A549 (cell line): ENCODE data around the gene NIT1. TPM values are rescaled to one million over a fixed set of nuclear protein-coding genes. Genes with fewer than 3 reads are reported as not detected.
A peak's percentile ranks its signal among the peaks of the same experiment; 100 is the strongest.

Experiments
- ATAC-seq, 2 experiments: fragments of 200-7000 bp in 1 of 2; fragments of >200 bp in 1 of 2; cut with Nextera tagmentation in 1 of 2; cut with Tn5 transposase in 1 of 2; 3 replicates each; pipeline versions ENCODE4 v1.8.0 to v1.9.1; 2018 to 2020; ENCODE audit warnings: mild to moderate bottlenecking in 1 of 2, moderate library complexity in 1 of 2
- CTCF ChIA-PET: fragments of 300-600 bp; sonication (Branson Sonifier 250); formaldehyde crosslinking; extraction: SDS; loops from one replicate; lab custom pipeline; 2021; ENCODE audit warnings: antibody characterized with exemption, inconsistent platforms; lab: Yijun Ruan, JAX
- POLR2A ChIA-PET: fragments of 350-600 bp; formaldehyde crosslinking; extraction: SDS; loops from one replicate; lab custom pipeline; 2021; ENCODE audit warnings: antibody characterized with exemption, inconsistent platforms; lab: Yijun Ruan, JAX
- DNase-seq, 2 experiments: peaks; one replicate each; pipeline versions ENCODE4 v3.0.0 to v3.0.0-alpha.2; 2011 to 2016; ENCODE audit warnings: low read depth in 1 of 2, low spot score in 1 of 2
- FAIRE-seq: peaks from 2 replicates; lab custom pipeline; 2011; peaks lifted over from hg19 to GRCh38; lab: Jason Lieb, UNC
- H3K27ac ChIP-seq, 2 experiments: fragments of >200 bp; sonication (Bioruptor Twin); formaldehyde crosslinking; 3 replicates each; pipeline ENCODE4 v1.5.1; 2016 to 2017
- H3K4me1 ChIP-seq: fragments of >200 bp; sonication (Bioruptor Twin); formaldehyde crosslinking; 3 replicates; pipeline ENCODE4 v1.6.1; 2016
- H3K4me2 ChIP-seq: fragments of >200 bp; sonication (Bioruptor Twin); formaldehyde crosslinking; 3 replicates; pipeline ENCODE4 v1.6.1; 2016
- H3K4me3 ChIP-seq: fragments of >200 bp; sonication (Bioruptor Twin); formaldehyde crosslinking; 3 replicates; pipeline ENCODE4 v1.5.1; 2016
- H3K9me3 ChIP-seq: fragments of >200 bp; sonication (Bioruptor Twin); formaldehyde crosslinking; 3 replicates; pipeline ENCODE4 v1.6.1; 2016
- CBX2 ChIP-seq: fragments of 200-600 bp; sonication (generic); IDR thresholded peaks from 2 replicates; pipeline ENCODE4 v1.6.1; 2016; ENCODE audit warnings: low read depth, mild to moderate bottlenecking, borderline replicate concordance
- EHMT2 ChIP-seq: fragments of 200-600 bp; sonication (generic); IDR thresholded peaks from 2 replicates; pipeline ENCODE4 v1.6.1; 2016; ENCODE audit warnings: antibody characterized with exemption, low read depth, mild to moderate bottlenecking, moderate library complexity
- EP300 ChIP-seq, 2 experiments: fragments of >200 bp; sonication (Bioruptor Twin); formaldehyde crosslinking; IDR thresholded peaks; 2 replicates in 1 of 2; 3 replicates in 1 of 2; pipeline ENCODE4 v1.6.1; 2016 to 2017
- FOSB ChIP-seq: fragments of 250-450 bp; sonication (Bioruptor Pico); IDR thresholded peaks from 2 replicates; pipeline ENCODE4 v1.5.0; 2020; ENCODE audit warnings: mild to moderate bottlenecking, moderate library complexity
- HOXA7 ChIP-seq: fragments of 250-450 bp; sonication (Bioruptor Pico); IDR thresholded peaks from 2 replicates; pipeline ENCODE4 v1.5.0; 2020; ENCODE audit warnings: mild to moderate bottlenecking, moderate library complexity
- HOXB13 ChIP-seq: fragments of 250-450 bp; sonication (Bioruptor Pico); IDR thresholded peaks from 2 replicates; pipeline ENCODE4 v1.5.0; 2020; ENCODE audit warnings: low read depth, mild to moderate bottlenecking, moderate library complexity
- JUN ChIP-seq, 2 experiments: fragments of >200 bp; sonication (Bioruptor Twin); formaldehyde crosslinking; IDR thresholded peaks; 2 replicates in 1 of 2; 3 replicates in 1 of 2; pipeline ENCODE4 v1.6.1; 2016 to 2017
- KDM5A ChIP-seq: fragments of 200-600 bp; sonication (generic); IDR thresholded peaks from 2 replicates; pipeline ENCODE4 v1.6.1; 2016; ENCODE audit warnings: antibody characterized with exemption, mild to moderate bottlenecking
- MAFK ChIP-seq: fragments of 450-650 bp; IDR thresholded peaks from 2 replicates; pipeline ENCODE4 v1.6.1; 2014; ENCODE audit not compliant: partially characterized antibody
- MAZ ChIP-seq: fragments of 150-350 bp; IDR thresholded peaks from 2 replicates; pipeline ENCODE4 v1.6.1; 2014; ENCODE audit warnings: antibody characterized with exemption, low read depth, low read length, borderline replicate concordance
- MYC ChIP-seq: IDR thresholded peaks from 2 replicates; pipeline ENCODE4 v1.6.1; 2012; ENCODE audit warnings: mild to moderate bottlenecking, inconsistent platforms, low read length, improper control_type of control experiment, borderline replicate concordance
- NFE2L2 ChIP-seq: fragments of 150-350 bp; conservative IDR thresholded peaks from 2 replicates; pipeline ENCODE4 v1.6.1; 2014; ENCODE audit warnings: low read length
- NPAS2 ChIP-seq: fragments of 250-450 bp; sonication (Bioruptor Pico); IDR thresholded peaks from 2 replicates; pipeline ENCODE4 v1.8.0; 2022; ENCODE audit warnings: mild to moderate bottlenecking, moderate library complexity, borderline replicate concordance
- PHF8 ChIP-seq: fragments of 200-600 bp; sonication (generic); IDR thresholded peaks from 2 replicates; pipeline ENCODE4 v1.6.1; 2016; ENCODE audit warnings: low read depth, mild to moderate bottlenecking, antibody characterized with exemption, moderate library complexity, borderline replicate concordance
- POLR2A ChIP-seq: IDR thresholded peaks from 2 replicates; pipeline ENCODE4 v1.6.1; 2012; ENCODE audit warnings: mild to moderate bottlenecking, low read length
- POLR2AphosphoS2 ChIP-seq: conservative IDR thresholded peaks from 2 replicates; pipeline ENCODE4 v1.6.1; 2012; ENCODE audit warnings: low read length, improper control_type of control experiment, inconsistent platforms
- RNF2 ChIP-seq: fragments of 200-600 bp; sonication (generic); IDR thresholded peaks from 2 replicates; pipeline ENCODE4 v1.6.1; 2016; ENCODE audit warnings: low read depth, mild to moderate bottlenecking, antibody characterized with exemption, moderate library complexity, borderline replicate concordance
- TFCP2L1 ChIP-seq: fragments of 250-450 bp; sonication (Bioruptor Pico); IDR thresholded peaks from 2 replicates; pipeline ENCODE4 v1.5.0; 2021; ENCODE audit warnings: mild to moderate bottlenecking
- TP53 ChIP-seq: fragments of 250-450 bp; sonication (Bioruptor Pico); IDR thresholded peaks from 2 replicates; pipeline ENCODE4 v1.5.0; 2021; ENCODE audit warnings: mild to moderate bottlenecking, moderate library complexity
- ZC3H11A ChIP-seq: fragments of 450-650 bp; IDR thresholded peaks from 2 replicates; pipeline ENCODE4 v1.6.1; 2014; ENCODE audit warnings: antibody characterized with exemption, mild to moderate bottlenecking
- WGBS: methylation state at CpG from one replicate; pipeline ENCODE4 v1.1.6; 2017; ENCODE audit errors: missing lambda C conversion rate; 5-methylcytosine and 5-hydroxymethylcytosine counted together
- polyA plus RNA-seq, 4 experiments: library from polyadenylated mRNA; depleted of rRNA in 3 of 4; stranded (reverse); fragments of >200 nt; fragmentation: RNase III in 1 of 4; extraction: RNeasy Plus Mini Kit Qiagen cat#74134 plus additional on column Dnase treatment in 1 of 4; gene quantifications; 2 replicates in 3 of 4; 3 replicates in 1 of 4; pipeline ENCODE4 v1.2.3, GENCODE V29; 2011 to 2017
- TF ChIP-seq, protein P1 (sequence below): fragments of >200 bp; sonication (Bioruptor Twin); formaldehyde crosslinking; IDR thresholded peaks from 3 replicates; pipeline ENCODE4 v1.5.1; 2016
- TF ChIP-seq, protein P2 (sequence below): fragments of >200 bp; sonication (Bioruptor Twin); formaldehyde crosslinking; IDR thresholded peaks from 3 replicates; pipeline ENCODE4 v1.6.1; 2016

NIT1 gene
- polyA plus RNA-seq, 2 of the 4 experiments (the other 2 are of a cell fraction), result 29.9 to 44.5 TPM

DNA sequence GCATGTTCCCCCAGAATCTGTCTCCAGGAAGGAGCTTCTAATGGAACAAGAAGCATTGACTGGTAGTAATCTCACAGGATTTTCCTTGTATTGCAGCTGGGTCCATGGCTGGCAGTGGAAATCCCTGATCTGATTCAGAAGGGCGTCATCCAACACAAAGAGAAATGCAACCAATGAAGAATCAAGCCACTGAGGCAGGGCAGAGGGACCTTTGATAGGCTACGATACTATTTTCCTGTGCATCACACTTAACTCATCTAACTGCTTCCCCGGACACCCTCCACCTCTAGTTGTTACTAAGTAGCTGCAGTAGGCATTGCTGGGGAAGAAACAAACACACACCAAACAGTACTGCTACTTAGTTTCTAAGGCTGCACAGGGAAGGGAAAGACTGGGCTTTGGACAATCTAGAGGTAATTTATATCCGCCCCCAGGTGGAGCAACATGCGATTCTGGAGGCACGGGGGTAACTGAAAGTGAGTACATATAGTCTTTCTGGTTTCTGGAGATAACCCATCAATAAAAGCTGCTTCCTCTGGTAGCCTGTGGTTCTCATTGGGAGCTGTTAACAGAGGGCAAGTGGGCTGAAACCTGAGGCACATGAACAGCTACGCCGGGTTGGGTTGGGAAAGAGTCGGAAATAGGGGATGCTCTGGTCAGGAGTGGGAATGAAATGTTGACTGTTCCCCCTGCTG is 40.6 kb downstream of the NIT1 start:
- 46% methylated on average over 9 of the region's 9 CpGs for WGBS
- Histone ChIP-seq H3K4me3 (peak overlapping the region; percentile 97), H3K4me2 (peak overlapping the region; percentile 87), H3K4me1 (peaks cover 14% of the 10 kb centered on the region), H3K27ac (peak overlapping the region; percentile 98), H3K9me3 (no peaks in the 10 kb centered on the region)
- TF ChIP-seq NPAS2 (CRISPR knock-in tag), result no peak
- no peak for DNase-seq
- POLR2A ChIA-PET, result interaction anchor here (0.5 to 1.5 kb wide), 3 partner anchors 7 to 147 kb away, joined by 3 to 5 read pairs (median 3); partner anchors contain the start of gene PPOX
- FAIRE-seq, result no peak
- no peak; a peak in 1 of 6 replicates for ATAC-seq
- CTCF ChIA-PET, result interaction anchor here (0.7 to 7.9 kb wide), 12 partner anchors 8 to 169 kb away, joined by 3 to 59 read pairs (median 6); partner anchors contain the start of genes DEDD and PPOX

DNA sequence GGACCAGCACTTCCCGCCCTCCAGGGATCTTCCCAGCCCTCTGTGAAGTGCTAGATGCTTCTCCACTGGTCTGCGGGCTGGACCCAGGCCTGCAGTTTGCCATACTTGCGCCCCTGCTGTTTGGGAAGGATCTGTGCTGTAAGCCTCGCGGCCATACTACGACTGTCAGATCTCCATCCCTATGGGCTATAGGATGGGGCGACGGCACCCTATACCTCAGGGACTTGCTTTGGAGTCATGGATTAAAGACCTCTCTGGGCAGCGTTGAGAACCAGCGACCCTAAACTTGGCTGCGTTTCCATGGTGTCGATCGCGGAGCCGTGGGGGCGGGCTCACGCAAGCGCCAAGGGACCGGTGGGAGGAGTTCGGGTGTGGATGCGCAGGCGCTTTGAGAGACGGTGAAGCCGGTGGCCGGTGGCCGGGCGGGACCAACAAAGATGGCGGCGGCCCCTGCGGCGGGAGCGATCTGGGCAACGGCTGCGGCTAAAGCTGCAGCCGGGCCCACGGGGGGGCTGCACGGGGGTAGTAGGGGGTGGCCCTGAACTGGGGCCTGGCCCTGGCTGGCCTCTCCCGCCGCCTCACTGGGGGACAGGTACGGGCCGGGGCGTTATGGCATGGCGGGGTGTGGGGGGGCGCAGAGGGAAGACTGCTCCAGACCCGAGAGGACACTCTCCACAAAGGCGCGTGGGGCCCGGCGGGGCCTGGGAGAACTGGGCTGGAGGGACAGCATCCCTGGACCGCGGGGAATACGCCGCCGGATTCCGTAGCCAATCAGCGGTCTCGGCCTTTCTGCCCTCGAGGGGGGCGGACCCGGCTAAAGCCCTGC is 41.4 kb downstream of the NIT1 start, which contains the start of gene USP21:
USP21 (plus strand) TSS at position 414 of the 826 bp plus-strand sequence. CDS start 1,141 bp downstream, outside the sequence.
- TF ChIP-seq TFCP2L1 (CRISPR knock-in tag), result peak; percentile 42; the same call in 1 of the 2 replicates
- TF ChIP-seq MYC, result 0 out of 2 replicates have a peak, but pooled peaks have one; percentile 22
- TF ChIP-seq POLR2AphosphoS2, result no peak
- no peak for TF ChIP-seq CBX2
- TF ChIP-seq, protein P1, sequence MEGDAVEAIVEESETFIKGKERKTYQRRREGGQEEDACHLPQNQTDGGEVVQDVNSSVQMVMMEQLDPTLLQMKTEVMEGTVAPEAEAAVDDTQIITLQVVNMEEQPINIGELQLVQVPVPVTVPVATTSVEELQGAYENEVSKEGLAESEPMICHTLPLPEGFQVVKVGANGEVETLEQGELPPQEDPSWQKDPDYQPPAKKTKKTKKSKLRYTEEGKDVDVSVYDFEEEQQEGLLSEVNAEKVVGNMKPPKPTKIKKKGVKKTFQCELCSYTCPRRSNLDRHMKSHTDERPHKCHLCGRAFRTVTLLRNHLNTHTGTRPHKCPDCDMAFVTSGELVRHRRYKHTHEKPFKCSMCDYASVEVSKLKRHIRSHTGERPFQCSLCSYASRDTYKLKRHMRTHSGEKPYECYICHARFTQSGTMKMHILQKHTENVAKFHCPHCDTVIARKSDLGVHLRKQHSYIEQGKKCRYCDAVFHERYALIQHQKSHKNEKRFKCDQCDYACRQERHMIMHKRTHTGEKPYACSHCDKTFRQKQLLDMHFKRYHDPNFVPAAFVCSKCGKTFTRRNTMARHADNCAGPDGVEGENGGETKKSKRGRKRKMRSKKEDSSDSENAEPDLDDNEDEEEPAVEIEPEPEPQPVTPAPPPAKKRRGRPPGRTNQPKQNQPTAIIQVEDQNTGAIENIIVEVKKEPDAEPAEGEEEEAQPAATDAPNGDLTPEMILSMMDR, result no peak
- TF ChIP-seq JUN (IDR thresholded peaks at IDR 0.05), result peak; percentile 75 to 94
- no peak for TF ChIP-seq EHMT2
- TF ChIP-seq NFE2L2, result no peak
- TF ChIP-seq NPAS2 (CRISPR knock-in tag), result no peak
- TF ChIP-seq PHF8, result peak; percentile 78; the same call in 1 of the 2 replicates
- TF ChIP-seq KDM5A, result peak; percentile 76
- TF ChIP-seq, protein P2, sequence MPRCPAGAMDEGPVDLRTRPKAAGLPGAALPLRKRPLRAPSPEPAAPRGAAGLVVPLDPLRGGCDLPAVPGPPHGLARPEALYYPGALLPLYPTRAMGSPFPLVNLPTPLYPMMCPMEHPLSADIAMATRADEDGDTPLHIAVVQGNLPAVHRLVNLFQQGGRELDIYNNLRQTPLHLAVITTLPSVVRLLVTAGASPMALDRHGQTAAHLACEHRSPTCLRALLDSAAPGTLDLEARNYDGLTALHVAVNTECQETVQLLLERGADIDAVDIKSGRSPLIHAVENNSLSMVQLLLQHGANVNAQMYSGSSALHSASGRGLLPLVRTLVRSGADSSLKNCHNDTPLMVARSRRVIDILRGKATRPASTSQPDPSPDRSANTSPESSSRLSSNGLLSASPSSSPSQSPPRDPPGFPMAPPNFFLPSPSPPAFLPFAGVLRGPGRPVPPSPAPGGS, result peak; percentile 70; the same call in 1 of the 3 replicates
- peak; percentile 64 for TF ChIP-seq POLR2A
- TF ChIP-seq EP300 (IDR thresholded peaks at IDR 0.05), result no peak
- Histone ChIP-seq H3K9me3 (no peaks in the 10 kb centered on the region), H3K4me1 (peaks cover 14% of the 10 kb centered on the region), H3K4me3 (peak within 1 kb of the TSS; percentile 97), H3K27ac (peak within 1 kb of the TSS; percentile 98), H3K4me2 (peak within 1 kb of the TSS; percentile 87)
- CTCF ChIA-PET, result interaction anchor here (1.2 to 2.8 kb wide), 5 partner anchors 12 to 88 kb away, joined by 5 to 11 read pairs (median 7); no protein-coding TSS in a partner anchor
- ATAC-seq (peak; percentile 86 to 94), FAIRE-seq (no peak), DNase-seq (peak; percentile 89 to 98)
- POLR2A ChIA-PET, result interaction anchor here (0.5 to 0.7 kb wide), 2 partner anchors 17 to 148 kb away, joined by 3 read pairs; no protein-coding TSS in a partner anchor
- WGBS, result under 1% methylated on average over 32 of the region's 60 CpGs

GRCh38 chr1:161159913-161160243 is 42.0 kb downstream of the NIT1 start:
- DNase-seq (no peak), FAIRE-seq (no peak), ATAC-seq (no peak)
- H3K4me2 ChIP-seq, result peak overlapping the region; percentile 87
- H3K4me1 ChIP-seq, result peaks cover 11% of the 10 kb centered on the region
- ChIA-PET CTCF (interaction anchor here (1.2 to 2.8 kb wide), 2 partner anchors 11 to 44 kb away, joined by 5 to 7 read pairs; no protein-coding TSS in a partner anchor), POLR2A (no interaction called here)
- H3K9me3 ChIP-seq, result no peaks in the 10 kb centered on the region
- WGBS, result 22% methylated on average over 11 of the region's 11 CpGs
- H3K4me3 ChIP-seq, result peak overlapping the region; percentile 97
- peak overlapping the region; percentile 98 for H3K27ac ChIP-seq
- no peak for TF ChIP-seq MAFK
- TF ChIP-seq RNF2, result no peak
- TF ChIP-seq, protein P2, result no peak
- TF ChIP-seq ZC3H11A, result no peak
- no peak for TF ChIP-seq TP53 (CRISPR knock-in tag)
- no peak for TF ChIP-seq HOXA7 (CRISPR knock-in tag)
- TF ChIP-seq NFE2L2, result no peak
- TF ChIP-seq FOSB (CRISPR knock-in tag), result no peak
- no peak for TF ChIP-seq POLR2AphosphoS2
- TF ChIP-seq MAZ, result no peak
- no peak for TF ChIP-seq HOXB13 (CRISPR knock-in tag)
